Superior temporal gyrus (tissue), 1 donor: Measurements from ENCODE around the gene SDS.

Experiments used
- DNase-seq: peaks from one replicate; pipeline ENCODE4 v3.0.0-alpha.2; 2016; ENCODE audit errors: extremely low spot score

SDS gene

GRCh38 chr12:113399490-113399889 is 4.2 kb downstream of the SDS start:
- DNase-seq: no peak

- DNase-seq: no peak
Observed at GRCh38 chr12:113398346-113399290, 5.1 kb downstream of the SDS start.

- no peak for DNase-seq
Observed at GRCh38 chr12:113397497-113398197, 6.0 kb downstream of the SDS start.

- DNase-seq: peak; percentile 85
Observed at GRCh38 chr12:113396828-113397496, 6.7 kb downstream of the SDS start.

- no peak for DNase-seq
Observed at GRCh38 chr12:113396200-113396599, 7.5 kb downstream of the SDS start.

- no peak for DNase-seq
Observed at GRCh38 chr12:113395119-113395518, 8.6 kb downstream of the SDS start.

- no peak for DNase-seq
Observed at GRCh38 chr12:113393749-113394148, 9.9 kb downstream of the SDS start.

- DNase-seq: no peak
Observed at GRCh38 chr12:113392988-113393579, 10.6 kb downstream of the SDS start.

- DNase-seq: no peak
Observed at GRCh38 chr12:113392520-113392919, 11.2 kb downstream of the SDS start.

- no peak for DNase-seq
Observed at GRCh38 chr12:113391650-113392337, 11.9 kb downstream of the SDS start.

- no peak for DNase-seq
Observed at GRCh38 chr12:113391145-113391544, 12.5 kb downstream of the SDS start.

- DNase-seq: no peak
Observed at GRCh38 chr12:113390064-113391043, 13.3 kb downstream of the SDS start.

- DNase-seq: no peak
Observed at GRCh38 chr12:113388351-113388750, 15.3 kb downstream of the SDS start.

GRCh38 chr12:113387631-113388030 is 16.1 kb downstream of the SDS start:
- no peak for DNase-seq

- no peak for DNase-seq
Observed at GRCh38 chr12:113386866-113387566, 16.7 kb downstream of the SDS start.

GRCh38 chr12:113385282-113385882 is 18.3 kb downstream of the SDS start:
- no peak for DNase-seq

GRCh38 chr12:113384778-113385177 is 18.9 kb downstream of the SDS start:
- no peak for DNase-seq

- no peak for DNase-seq
Observed at GRCh38 chr12:113382206-113382605, 21.5 kb downstream of the SDS start.

GRCh38 chr12:113381220-113381619 is 22.5 kb downstream of the SDS start:
- no peak for DNase-seq
